Cardiac muscle cell (in vitro differentiated cells and primary cell): ENCODE results near the gene ALOX5. TPM values are rescaled to one million over a fixed set of nuclear protein-coding genes. Genes with fewer than 3 reads are reported as not detected.

Experiments used
- DNase-seq, 2 donors: peaks; one replicate each; pipeline versions ENCODE4 v3.0.0 to v3.0.0-alpha.2; 2010 to 2017; ENCODE audit warnings: low read depth in 1 of 2, low spot score in 1 of 2
- H3K27ac ChIP-seq: fragments of 200-600 bp; sonication (generic); 2 replicates; pipeline ENCODE4 v1.5.1; 2016
- H3K27me3 ChIP-seq: fragments of 200-600 bp; sonication (generic); 2 replicates; pipeline ENCODE4 v1.6.0; 2016; ENCODE audit warnings: control low read depth
- H3K36me3 ChIP-seq: fragments of 200-600 bp; sonication (generic); 2 replicates; pipeline ENCODE4 v1.5.1; 2016; ENCODE audit warnings: control low read depth
- H3K4me1 ChIP-seq: fragments of 200-600 bp; sonication (generic); 2 replicates; pipeline ENCODE4 v1.8.1; 2017; ENCODE audit warnings: low read depth, mild to moderate bottlenecking, mixed run types
- H3K4me3 ChIP-seq: fragments of 200-600 bp; sonication (generic); 2 replicates; pipeline ENCODE4 v1.5.1; 2016; ENCODE audit warnings: mild to moderate bottlenecking
- H3K9me3 ChIP-seq: fragments of 200-600 bp; sonication (generic); 2 replicates; pipeline ENCODE4 v1.5.1; 2017; ENCODE audit warnings: low read depth, mild to moderate bottlenecking, control low read depth
- CTCF ChIP-seq: IDR thresholded peaks from 2 replicates; pipeline ENCODE4 v1.5.1; 2012; ENCODE audit warnings: low read depth, mild to moderate bottlenecking, low read length
- polyA plus RNA-seq: library from polyadenylated mRNA; unstranded; fragments of >200 nt; fragmentation: Nextera tagmentation; extraction: Ambion mirVana; gene quantifications from 2 replicates; pipeline ENCODE4 v1.2.1, GENCODE V29; 2016
- total RNA-seq: library from RNA; depleted of rRNA; stranded (reverse); fragments of >200 nt; gene quantifications from 2 replicates; pipeline ENCODE4 v1.2.3, GENCODE V29; 2016

Gene ALOX5
- total and polyA plus RNA-seq, 2 experiments from 2014 or later, result 0.06 to 0.48 TPM

- H3K4me3 ChIP-seq, result no peak overlapping the region
- no peaks in the 10 kb centered on the region for H3K36me3 ChIP-seq
- no peak overlapping the region for H3K27ac ChIP-seq
- no peak for TF ChIP-seq CTCF
- DNase-seq, result no peak
- H3K9me3 ChIP-seq, result no peaks in the 10 kb centered on the region
- H3K4me1 ChIP-seq, result no peaks in the 10 kb centered on the region
- H3K27me3 ChIP-seq, result peaks cover 29% of the 10 kb centered on the region
Measured at GRCh38 chr10:45378914-45379726, 5.1 kb downstream of the ALOX5 start.

- no peak for DNase-seq
- H3K27me3 ChIP-seq, result peaks cover 20% of the 10 kb centered on the region
Measured at GRCh38 chr10:45379891-45380540, 6.0 kb downstream of the ALOX5 start.

GRCh38 chr10:45380903-45381620, 7.0 kb downstream of the ALOX5 start:
- no peak overlapping the region for H3K4me3 ChIP-seq
- peaks cover 10% of the 10 kb centered on the region for H3K27me3 ChIP-seq
- H3K36me3 ChIP-seq, result no peaks in the 10 kb centered on the region
- TF ChIP-seq CTCF, result no peak
- DNase-seq, result no peak
- H3K27ac ChIP-seq, result no peak overlapping the region
- no peaks in the 10 kb centered on the region for H3K4me1 ChIP-seq
- H3K9me3 ChIP-seq, result no peaks in the 10 kb centered on the region

More at GRCh38 chr10:45379891-45380540, 6.0 kb downstream of the ALOX5 start:
- Histone ChIP-seq H3K4me3 (no peak overlapping the region), H3K36me3 (no peaks in the 10 kb centered on the region), H3K9me3 (no peaks in the 10 kb centered on the region), H3K4me1 (no peaks in the 10 kb centered on the region), H3K27ac (no peak overlapping the region)
- TF ChIP-seq CTCF, result no peak

- Histone ChIP-seq H3K9me3 (no peaks in the 10 kb centered on the region), H3K27me3 (no peaks in the 10 kb centered on the region), H3K4me1 (no peaks in the 10 kb centered on the region), H3K4me3 (no peak overlapping the region), H3K36me3 (no peaks in the 10 kb centered on the region), H3K27ac (no peak overlapping the region)
- TF ChIP-seq CTCF, result no peak
- DNase-seq, result no peak
Measured at GRCh38 chr10:45382591-45382990, 8.6 kb downstream of the ALOX5 start.

GRCh38 chr10:45383682-45384330, 9.8 kb downstream of the ALOX5 start:
- DNase-seq, result no peak

More at GRCh38 chr10:45383682-45384330, 9.8 kb downstream of the ALOX5 start:
- H3K36me3 ChIP-seq, result no peaks in the 10 kb centered on the region
- no peaks in the 10 kb centered on the region for H3K9me3 ChIP-seq
- H3K27ac ChIP-seq, result no peak overlapping the region
- no peak for TF ChIP-seq CTCF
- no peak overlapping the region for H3K4me3 ChIP-seq
- H3K27me3 ChIP-seq, result no peaks in the 10 kb centered on the region
- no peaks in the 10 kb centered on the region for H3K4me1 ChIP-seq
